Colon (tissue), 2 donors: Measurements from ENCODE around the gene PFAS.
"Not testable (repeated sequence)": the region's sequence is repeated elsewhere in the genome, so short reads cannot be mapped to it uniquely, and the experiment has no call there.

Source experiments
- FAIRE-seq: peaks from 2 replicates; lab custom pipeline; 2012; peaks lifted over from hg19 to GRCh38; lab: Jason Lieb, UNC
- donor health status: control.
- donor health status: control.

The PFAS gene, protein sequence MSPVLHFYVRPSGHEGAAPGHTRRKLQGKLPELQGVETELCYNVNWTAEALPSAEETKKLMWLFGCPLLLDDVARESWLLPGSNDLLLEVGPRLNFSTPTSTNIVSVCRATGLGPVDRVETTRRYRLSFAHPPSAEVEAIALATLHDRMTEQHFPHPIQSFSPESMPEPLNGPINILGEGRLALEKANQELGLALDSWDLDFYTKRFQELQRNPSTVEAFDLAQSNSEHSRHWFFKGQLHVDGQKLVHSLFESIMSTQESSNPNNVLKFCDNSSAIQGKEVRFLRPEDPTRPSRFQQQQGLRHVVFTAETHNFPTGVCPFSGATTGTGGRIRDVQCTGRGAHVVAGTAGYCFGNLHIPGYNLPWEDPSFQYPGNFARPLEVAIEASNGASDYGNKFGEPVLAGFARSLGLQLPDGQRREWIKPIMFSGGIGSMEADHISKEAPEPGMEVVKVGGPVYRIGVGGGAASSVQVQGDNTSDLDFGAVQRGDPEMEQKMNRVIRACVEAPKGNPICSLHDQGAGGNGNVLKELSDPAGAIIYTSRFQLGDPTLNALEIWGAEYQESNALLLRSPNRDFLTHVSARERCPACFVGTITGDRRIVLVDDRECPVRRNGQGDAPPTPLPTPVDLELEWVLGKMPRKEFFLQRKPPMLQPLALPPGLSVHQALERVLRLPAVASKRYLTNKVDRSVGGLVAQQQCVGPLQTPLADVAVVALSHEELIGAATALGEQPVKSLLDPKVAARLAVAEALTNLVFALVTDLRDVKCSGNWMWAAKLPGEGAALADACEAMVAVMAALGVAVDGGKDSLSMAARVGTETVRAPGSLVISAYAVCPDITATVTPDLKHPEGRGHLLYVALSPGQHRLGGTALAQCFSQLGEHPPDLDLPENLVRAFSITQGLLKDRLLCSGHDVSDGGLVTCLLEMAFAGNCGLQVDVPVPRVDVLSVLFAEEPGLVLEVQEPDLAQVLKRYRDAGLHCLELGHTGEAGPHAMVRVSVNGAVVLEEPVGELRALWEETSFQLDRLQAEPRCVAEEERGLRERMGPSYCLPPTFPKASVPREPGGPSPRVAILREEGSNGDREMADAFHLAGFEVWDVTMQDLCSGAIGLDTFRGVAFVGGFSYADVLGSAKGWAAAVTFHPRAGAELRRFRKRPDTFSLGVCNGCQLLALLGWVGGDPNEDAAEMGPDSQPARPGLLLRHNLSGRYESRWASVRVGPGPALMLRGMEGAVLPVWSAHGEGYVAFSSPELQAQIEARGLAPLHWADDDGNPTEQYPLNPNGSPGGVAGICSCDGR (N-terminal part only)

DNA sequence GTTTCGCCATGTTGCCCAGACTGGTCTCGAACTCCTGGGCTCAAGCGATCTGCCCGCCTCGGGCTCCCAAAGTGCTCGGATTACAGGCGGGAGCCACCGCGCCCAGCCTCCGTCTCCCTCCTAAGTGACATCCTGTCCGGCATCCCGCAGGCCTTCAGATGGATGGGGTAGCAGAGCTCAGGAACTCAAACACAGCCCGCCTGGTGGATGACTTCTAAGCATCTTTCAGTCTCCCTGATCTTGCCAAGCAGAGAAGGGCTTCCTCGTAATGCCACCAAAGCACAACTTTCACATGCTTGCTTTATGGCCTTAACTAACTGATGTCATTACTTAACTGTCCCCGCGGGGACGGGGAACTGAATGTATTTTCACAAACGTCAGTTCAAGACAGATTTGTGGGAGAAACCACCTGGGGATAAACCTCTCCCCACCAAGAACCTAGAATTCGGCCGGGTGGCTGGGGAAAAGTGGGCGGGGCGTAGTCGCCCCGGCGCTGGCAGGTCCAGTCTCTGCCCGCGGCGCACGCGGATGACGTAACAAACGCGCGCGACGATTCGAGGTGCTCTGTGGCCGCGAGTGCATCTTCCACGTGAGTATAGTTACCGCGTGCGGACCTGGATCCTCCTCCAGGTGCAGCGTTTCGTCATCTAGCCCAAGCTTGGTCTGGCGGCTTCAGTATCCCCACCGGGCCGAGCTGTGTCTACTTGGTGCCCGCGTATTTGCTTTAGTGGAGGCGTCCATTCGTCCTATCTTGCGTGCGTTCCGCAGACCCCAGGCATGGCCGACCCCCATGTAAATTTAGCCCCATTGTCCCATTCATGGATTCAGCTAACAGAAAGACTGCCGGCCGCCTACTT lies at the start of gene PFAS:
Gene PFAS (plus strand): TSS at position 539 of the 857 bp plus-strand sequence. CDS start 4,649 bp downstream, outside the sequence.
- no peak for FAIRE-seq

DNA sequence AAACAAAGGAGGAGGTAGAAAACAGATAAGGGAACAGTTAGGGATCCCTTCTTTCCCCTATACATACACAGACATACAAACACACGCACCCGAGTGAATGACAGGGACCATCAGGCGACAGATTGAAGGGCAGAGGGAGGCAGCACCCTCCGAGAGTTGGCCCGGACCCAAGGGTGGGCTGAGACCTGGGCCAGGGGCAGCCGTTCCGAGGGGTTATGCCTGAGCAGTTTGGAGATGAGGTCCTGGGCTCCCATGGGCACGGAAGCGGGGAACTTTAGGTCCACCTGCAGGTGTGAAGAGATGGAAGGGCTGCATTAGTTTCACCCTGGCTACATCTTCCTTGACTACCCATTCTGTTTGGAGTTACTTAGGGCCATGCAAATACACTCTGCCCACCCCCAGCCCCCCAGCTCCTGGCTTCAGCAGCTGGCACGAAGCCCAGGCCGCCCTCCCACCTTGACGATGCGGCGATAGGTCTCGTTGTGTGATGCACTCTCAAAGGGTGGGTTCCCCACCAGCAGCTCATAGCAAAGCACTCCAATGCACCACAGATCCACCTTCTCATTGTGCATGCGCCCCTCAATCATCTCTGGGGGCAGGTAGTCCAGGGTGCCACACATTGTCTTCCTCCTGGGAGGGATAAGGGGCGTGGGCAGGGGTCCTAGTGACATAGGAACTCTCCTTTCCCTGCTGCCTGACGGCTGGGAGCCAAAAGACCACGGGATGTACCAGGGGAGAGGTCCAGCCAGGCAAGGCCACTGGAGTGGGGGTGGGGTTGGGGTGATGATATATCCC lies 44.1 kb upstream of the PFAS start:
- no peak for FAIRE-seq

DNA sequence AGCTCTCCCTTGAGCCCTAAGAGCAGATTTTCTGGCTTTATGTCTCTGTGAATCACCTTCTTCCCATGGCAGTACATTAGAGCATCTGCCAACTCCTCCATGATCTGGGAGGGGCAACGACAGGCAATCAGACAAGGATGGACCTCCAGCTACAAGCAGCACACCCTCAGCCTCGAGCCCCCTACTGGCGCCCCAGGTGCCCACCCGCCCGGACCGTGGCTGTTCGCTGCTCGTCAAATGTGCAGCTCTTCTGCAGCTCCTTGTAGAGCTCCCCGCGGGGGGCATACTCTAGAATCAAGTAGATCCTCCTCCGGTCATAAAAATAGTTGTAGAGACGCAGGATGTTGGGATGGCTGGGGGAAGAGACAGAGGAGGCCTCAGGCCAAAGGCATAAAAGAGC lies 42.6 kb upstream of the PFAS start:
- no peak for FAIRE-seq

DNA sequence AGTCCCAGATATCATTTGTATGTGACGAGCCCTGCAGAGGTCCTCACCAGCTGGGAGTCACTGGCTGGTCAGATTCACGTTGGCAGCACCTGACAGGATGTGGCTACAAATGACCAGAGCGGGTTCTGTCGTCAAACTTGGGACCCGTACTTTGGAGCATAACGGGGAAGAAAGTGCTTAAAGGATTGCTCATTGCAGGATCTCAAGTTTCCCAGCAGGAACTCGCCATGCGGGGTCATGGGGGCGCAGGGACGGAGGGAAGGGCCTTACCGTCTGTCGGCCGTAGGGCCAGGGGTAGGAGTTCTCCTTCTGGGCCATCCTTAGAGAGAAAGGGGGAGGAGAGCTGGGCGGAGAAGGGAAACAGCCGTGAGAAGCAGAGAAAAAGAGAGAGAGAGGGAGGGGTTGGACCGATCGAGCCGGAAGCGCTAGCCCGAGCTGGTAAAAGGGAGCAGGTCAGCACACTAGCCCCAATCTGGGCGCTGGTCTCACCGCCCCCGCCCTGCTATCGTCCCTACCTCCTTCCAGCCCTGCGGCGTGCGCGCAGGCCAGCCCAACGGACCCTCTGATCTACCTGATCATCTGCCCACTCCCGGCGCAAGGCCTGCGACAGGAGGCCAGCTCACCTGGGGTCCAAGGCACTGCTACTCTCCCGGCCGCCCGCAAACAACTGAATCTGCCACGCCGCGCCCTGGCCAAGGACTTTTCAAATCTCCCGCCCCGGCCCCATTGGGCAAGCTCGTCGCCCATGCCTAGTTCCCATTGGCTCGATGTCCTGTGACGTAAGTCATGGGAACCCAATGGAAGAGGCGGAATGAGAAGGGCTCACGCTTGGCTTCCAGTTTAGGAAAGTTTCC lies 39.0 kb upstream of the PFAS start, which contains the start of gene AURKB:
Gene AURKB (minus strand): TSS at position 669 of the 854 bp plus-strand sequence. CDS start 351 bp downstream, at position 318.
- no peak for FAIRE-seq

DNA sequence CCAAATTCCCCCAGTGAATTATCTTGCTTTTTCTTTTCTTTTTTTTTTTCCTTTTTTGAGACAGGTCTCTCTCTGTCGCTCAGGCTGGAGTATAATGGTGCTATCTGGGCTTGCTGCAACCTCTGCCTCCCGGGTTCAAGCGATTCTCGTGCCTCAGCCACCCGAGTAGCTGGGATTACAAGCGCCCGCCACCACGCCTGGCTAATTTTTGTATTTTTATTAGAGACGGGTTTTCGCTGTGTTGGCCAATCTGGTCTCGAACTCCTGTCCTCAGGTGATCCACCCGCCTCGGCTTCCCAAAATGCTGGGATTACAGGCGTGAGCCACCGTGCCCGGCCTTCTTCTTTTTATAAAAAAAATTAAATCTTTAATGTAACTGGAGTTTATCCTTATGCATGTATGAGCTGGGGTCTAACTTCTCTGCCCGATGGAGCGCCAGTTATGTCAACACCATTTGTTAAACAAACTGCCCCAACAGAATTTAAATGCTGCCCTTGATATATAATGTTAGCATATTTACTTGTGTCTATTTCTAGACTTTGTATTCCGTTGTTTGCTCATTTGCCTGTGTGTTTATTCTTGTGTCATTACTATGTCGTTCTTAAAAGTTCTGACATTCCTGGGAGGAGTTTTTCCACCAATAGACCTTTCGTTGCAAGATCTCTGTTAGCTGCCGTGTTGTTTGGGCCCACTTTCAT lies 38.2 kb upstream of the PFAS start:
- no peak for FAIRE-seq

GRCh38 chr17:8212312-8213180 lies 36.5 kb upstream of the PFAS start:
- FAIRE-seq: no peak

DNA sequence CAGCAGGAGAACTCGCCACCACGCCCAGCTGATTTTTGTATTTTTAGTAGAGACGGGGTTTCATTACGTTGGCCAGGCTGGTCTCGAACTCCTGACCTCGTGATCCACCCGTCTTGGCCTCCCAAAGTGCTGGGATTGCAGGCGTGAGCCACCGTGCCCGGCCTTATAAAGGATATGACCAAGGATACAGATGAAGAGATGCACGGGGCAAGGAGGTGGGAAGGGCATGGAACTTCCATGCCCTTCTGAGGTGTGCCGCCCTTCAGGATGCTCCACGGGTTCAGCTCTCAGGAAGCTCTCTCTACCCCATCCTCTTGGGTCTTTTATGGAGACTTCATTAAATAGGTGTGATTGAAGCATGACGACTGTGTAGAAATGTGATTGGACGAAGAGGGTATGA lies 35.1 kb upstream of the PFAS start:
- FAIRE-seq: not testable (repeated sequence)

DNA sequence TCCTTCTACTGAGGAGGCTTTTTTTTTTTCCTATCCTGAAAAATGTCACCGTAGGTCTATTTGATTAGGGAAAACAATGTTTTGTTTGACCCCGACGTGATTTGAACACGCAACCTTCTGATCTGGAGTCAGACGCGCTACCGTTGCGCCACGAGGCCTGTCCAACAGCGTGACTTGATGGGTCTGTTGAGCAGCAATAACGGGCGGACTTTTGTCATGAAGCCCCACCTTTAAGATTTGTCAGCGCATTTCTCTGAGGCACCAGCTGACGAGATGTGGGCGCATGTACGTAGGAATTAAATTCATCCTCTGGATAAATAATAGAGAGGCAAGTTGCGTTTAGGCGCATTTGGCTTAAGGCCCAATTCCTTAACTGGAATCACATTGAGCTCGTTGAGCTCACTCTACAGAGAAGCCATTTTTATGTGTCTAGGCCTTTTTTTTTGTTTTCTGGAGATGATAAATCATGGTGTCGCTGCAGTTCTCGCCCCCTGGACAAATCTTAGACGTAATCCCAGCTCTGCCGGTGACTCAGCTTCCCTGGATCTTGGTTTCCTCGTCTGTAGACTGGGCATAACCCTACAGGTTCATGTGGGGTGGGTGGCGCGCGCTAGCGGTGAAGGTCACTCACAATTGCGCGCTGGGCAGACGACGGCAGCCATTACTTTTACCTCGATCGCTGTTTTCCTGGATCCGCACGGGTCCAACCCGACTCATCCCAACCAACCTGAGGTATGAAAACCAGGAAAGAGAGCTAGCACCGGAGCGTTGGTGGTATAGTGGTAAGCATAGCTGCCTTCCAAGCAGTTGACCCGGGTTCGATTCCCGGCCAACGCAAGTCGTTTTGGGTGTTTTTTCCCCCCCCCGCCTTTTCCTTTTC lies 28.1 kb upstream of the PFAS start:
- FAIRE-seq: no peak

GRCh38 chr17:8221663-8222379 lies 27.3 kb upstream of the PFAS start:
- no peak for FAIRE-seq

DNA sequence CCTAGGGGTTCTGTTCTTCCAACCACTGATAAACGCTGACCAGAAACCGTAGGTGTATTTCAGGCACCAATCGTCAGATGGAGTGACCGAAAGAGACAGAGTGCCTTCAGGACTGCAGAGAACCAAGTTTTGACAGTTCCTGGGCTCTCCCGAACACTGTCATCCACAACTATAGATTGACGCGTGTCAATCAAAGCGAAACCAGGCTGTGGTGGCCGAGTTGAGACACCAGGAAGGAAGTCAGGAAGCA lies 26.8 kb upstream of the PFAS start:
- no peak for FAIRE-seq

DNA sequence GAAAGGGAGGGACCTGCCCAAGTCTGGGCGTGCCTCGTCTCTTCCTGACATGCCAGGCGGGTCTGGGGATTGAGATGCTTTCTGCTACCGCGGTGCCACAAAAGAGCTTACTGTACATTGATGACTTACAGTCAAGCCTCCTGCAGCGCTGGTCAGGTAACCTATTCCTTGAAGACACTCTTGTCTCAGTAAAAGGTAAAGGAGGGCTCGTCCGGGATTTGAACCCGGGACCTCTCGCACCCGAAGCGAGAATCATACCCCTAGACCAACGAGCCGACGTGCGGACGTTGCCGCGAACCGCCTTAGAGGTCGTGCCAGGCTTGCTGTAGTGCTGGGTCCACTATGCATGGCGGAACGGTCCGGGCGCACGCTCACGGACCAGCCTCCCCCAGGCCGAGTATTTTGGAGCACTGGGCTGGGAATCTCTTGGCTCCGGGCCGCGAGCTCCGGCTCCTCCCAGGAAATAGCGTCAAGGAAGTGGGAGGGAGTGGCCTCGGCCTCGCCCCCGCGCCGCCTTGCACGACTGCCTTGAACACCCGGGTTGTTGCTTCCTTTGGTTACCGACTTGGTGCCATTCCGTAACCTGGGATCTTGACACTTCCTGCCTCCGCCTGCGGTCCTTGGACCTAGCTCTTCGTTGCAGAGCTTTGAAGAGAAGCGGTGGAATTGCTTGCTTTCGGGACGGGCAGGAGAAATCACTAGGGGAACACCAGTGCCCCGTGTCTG lies 26.3 kb upstream of the PFAS start:
- no peak for FAIRE-seq

DNA sequence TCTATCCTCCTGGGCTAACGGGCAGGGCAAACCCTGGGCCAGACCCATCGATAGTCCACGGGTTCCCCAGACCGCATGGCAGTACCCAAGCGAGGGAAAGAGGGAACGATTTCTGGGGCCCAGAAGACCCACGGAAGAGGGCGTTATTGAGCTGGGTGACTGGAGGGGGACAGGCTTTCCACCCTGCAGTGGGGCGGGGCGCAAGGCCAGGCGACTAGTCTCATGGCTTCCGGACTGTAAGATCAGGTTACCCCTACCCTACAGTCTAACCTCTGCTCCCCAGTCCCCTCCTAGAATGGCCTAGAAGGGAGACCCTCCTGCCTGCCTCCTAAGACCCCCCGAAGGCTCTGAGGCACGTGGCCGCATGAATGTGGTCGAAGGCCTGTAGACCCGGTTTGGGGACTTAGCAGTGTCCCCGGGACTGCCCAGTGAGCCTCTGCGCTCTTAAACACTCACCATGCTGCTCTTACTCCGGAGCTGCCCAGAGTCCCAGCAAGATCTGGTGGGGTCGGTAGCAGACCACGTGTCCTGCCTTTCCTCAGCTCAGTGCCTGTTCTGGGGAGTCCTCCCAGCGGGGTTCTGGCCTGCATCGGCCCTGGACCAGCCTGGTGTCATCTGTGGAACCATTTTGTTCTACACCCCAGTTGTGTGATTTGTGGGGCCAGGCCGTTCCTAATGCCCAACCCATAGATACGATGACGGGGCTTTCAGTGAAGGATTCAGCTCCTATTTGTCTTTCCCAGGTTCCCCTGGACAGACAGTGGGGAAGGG lies 25.5 kb upstream of the PFAS start:
- no peak for FAIRE-seq

DNA sequence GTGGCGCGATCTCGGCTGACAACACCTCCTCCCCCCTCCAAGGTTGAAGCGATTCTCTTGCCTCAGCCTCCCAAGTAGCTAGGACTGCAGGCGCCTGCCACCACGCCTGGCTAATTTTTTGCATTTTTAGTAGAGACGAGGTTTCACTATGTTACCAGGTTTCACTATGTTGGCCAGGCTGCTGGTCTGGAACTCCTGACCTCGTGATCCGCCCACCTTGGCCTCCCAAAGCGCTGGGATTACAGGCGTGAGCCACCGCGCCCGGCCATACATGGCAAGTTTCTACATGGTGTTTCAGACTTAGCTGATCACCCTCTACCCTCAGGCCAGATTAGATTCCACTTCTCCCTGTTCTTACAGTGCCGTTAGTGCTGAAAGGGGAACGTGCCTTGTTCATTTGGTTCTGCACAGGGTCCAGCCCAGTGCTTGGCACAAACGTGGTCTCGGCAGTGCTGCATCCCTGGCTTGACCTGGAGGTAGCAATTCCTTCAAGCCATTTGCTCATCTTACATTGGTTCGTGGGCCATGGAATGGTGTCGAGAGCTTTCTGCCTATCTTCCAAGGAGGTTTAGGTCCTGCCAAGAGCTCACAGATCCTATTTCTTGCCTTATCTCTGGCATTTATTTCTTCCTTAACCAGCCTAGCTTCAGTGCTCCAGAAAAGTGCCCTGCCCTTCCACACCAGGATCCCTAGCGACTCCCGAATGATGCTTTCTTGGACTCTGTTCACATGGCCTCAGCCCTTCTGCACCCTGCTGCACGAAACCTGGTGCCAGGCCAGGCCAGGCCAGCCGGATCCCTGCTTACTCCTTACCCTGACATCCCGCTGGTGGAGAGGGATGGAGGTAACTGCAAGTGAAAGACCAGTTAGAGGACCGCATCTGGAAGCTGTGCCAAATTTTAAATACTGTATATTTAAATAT lies 23.9 kb upstream of the PFAS start:
- FAIRE-seq: no peak
